Activated CD4-positive, alpha-beta T cell treated with anti-CD3 and anti-CD28 coated beads, Interleukin-2, amount 50 U/mL, for 4 hours (primary cell): ENCODE measurements around the gene ATP7B.
"Not testable (repeated sequence)": the region's sequence is repeated elsewhere in the genome, so short reads cannot be mapped to it uniquely, and the experiment has no call there.

Experiments
- DNase-seq, 2 experiments: peaks; one replicate each; pipeline ENCODE4 v3.0.0-alpha.2; 2020

Gene ATP7B

DNA sequence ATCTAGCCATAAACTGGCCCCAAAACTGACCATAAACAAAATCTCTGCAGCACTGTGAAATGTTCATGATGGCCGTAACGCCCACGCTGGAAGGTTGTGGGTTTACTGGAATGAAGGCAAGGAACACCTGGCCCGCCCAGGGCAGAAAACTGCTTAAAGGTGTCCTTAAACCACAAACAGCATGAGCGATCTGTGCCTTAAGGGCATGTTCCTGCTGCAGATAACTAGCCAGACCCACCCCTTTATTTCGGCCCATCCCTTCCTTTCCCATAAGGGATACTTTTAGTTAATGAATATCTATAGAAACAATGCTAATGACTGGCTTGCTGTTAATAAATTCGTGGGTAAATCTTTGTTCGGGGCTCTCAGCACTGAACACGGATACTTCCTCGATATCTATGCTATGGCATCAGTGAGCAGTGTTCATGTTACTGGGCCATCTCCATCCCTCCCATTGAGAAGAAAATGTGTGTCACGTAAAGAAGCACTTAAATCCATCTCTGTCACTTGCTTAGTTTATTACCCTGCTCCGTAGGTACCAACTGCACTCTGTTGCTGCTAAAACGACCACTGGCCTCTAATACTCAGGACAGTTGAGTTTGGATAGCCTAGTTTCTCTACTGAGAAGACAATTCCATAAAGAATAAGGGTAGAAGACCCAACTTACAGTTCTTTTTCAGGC lies 5.3 kb downstream of the ATP7B start:
- DNase-seq = no peak

GRCh38 chr13:52004511-52005170 lies 6.6 kb downstream of the ATP7B start:
- no peak for DNase-seq

- no peak for DNase-seq
These were observed 7.7 kb downstream of the ATP7B start for GRCh38 chr13:52003541-52003940.

- no peak for DNase-seq
These were observed 8.9 kb downstream of the ATP7B start for GRCh38 chr13:52002361-52002760.

DNA sequence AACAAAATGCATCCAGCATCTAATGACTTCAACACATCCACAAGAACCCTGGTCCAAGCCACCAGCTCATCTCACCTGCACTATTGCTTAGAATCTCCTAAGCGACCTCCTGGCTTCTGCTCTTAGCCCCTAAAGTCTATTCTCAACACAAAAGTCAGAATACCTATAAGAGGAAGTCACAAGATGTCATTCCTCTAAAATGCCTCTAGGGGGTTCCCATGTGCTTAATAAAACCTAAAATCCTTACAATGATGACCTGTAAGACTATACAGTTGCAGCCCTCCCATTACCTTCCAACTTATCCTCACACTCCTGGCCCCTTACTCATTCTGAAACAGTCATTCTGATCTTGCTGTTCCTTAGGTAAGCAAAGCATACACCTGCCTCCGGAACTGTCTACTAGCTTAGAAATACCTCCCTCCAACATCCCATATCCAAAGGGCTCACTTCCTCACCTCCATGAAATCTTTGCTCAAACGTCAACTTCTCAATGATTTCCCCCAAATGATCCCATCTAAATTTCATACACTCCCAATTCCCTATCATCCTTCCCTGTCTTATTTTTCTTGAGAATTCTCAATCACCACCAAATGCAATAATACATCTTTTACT lies 10.0 kb downstream of the ATP7B start:
- DNase-seq = no peak

DNA sequence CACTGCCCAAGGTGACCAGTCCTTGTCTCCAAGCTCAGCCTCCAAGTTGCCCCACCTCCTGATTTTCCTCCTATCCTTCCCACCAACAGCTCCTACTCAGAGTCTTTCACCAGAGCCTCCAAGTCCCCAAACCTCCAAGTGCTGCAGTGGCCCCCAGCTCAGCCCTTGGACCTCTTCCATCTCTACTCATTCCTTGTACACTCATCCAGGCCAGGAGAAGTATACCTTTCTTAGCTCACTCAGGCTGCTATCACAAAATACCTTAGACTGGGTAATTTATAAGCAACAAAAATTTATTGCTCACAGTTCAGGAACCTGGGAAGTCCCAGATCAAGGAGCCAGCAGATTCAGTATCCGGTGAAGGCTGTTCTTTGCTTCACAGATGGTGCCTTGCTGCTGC lies 11.3 kb downstream of the ATP7B start:
- DNase-seq = no peak

DNA sequence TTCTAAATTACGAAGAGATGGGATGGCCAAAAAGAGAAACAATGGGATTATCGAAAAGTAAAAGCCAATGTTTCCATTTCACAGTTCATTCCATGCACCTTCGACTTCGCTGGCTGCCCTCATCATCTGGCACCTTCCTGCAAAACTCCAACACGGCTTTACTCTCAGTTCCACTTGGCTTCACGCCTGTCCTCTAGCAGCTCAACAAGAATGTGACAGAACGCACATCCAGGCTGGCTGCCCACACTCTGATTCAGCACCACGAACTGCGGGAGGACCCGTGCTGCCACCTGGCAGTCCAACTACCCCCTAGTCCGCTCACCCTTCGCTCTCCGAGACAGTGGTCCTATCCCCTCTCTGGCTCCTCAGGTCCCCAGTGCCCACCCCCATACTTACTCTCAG lies 11.7 kb downstream of the ATP7B start:
- DNase-seq = no peak

DNA sequence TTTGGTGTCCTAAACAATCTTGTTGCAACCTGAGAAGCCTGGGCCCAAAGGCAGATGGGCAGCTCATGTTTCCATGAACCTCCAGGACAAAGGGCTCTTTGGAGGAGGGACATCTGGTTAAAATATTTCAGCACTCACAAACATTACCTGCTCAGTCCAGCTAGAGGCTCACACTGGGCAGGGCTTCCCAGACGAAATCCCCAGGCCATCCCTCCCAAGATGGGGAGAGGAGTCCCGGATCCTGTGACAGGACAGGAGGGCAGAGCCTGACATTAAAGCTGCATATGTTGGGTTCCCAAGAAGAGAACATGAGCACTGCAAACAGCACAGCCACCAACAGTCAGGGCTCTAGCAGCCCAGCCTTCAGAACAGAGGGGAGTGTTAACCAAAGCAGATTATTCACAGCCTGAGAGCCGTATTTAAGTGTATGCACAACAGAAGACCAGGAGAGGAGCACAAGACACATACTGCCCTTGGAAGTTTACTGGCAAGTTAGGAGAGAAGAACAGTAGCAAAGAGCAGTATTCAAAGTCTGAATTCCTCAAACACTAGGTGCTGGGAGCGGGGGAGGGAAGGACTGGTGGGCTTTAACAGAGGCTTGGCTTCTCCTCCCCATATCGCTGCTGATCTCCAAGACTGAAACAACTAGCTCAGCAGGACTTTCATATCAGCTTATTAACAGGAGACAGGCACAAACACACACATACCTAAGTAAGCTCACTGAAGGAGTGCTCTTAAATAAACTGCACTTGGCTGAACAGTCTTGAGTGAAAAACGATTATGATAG lies 12.3 kb downstream of the ATP7B start:
- DNase-seq = no peak

DNA sequence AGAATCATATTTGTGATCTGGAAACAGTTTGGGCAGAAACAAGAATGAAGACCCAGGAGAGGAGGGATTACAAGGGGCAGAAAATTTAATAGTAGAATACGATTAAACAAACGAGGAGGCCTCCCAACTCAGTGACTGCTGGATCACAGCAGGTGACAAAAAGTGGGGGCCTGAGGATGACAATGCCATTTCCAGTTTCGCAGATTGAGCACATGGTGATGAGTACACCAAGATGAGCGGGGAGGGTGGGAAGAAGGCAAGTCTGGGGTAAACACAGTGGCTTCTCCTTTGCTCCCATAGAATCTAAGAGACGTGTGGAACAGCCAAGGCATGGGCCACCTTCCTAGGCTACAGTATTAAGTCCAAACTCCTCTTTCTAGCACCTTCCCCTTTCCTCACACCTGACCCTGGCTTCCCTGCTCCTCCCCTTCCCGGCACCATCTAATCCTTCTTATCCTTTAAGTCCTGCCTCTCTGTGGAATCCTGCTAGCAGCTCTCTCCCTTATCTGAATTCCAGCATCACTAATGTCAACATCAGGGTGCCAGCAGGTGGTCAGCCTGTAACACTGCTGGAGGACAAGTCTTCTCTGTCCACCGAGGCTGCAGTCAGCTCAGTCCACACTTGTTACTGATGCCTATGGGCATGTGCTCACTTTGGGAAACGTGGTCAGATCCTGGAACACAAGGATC lies 13.5 kb downstream of the ATP7B start:
- no peak for DNase-seq

DNA sequence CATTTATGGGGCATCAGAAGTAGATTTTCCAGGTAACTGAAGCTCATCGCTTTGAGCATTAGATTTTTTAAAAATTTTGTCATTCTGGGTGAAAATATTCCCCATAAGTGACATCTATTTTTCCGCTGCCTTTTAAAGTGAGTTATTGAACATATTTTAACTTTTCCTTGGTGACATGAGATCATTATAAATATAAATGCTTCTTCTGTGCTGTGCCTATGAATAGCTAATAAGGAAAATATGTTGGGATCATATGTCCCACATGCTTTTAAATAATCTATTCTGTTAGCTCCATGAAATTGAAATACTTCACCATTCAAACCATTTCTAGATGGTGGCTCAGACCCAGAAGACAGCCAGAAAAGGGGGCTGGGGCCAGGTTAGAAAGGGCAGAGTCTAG lies 14.1 kb downstream of the ATP7B start:
- DNase-seq = no peak

DNA sequence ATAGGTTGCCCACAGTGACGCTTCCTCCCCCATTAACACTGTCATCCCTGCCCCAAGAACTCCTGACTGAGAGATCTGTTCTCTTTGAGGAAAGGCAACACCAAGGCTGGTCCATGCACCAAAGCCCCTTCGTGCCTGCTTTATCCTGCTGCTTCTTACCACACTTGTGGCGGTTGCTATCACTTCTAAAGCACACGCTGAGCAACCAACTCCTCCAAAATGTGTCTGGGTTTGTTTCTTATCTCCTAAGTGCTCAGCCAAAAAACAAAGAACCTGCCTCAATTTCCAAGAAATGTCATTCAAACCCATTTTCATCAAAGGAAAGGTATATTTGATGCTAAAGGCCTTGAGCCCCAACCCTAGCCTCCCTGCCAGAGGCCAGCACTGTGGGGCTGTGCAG lies 14.6 kb downstream of the ATP7B start:
- no peak for DNase-seq

DNA sequence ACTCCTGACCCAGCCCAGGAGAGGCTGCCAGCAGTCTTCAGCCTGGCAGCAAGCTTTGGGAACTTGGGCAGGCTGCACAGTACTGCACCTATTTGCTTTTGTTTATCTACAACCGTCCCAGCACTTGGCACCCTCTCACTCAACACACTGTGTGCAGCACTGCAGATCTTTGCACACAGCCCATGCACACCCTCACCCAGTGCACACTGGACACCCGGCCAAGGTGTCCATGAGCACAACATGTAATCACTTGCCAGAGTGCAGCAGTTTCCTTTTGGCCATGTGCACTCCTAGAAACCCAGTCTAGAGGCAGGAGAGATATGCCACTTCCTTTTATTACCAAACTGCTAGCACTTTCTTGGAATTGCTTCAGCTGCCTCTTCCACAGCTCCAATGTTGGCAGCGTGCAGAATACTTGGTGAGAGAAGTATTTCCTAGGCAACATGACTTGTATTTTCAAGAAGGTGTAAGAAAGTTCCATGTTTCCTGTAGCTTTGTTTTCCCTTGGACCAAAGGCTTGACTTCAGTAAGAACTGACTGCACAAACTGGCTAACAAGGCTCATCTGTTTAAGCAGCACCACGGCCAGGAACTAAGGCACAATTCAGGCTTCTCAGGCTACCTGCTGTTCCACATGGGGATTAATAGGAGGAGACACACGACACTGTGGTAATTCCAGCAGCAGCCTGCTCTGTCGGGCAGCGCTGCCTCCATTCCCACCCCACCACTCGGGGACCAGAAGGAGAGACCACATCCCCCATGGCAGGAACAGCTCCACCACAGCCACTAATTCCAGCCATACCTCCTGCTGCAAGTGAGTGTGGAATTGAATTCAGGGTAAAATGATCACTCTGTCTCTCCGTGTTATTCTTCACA lies 15.3 kb downstream of the ATP7B start:
- no peak for DNase-seq

- no peak for DNase-seq
These were observed 17.5 kb downstream of the ATP7B start for GRCh38 chr13:51993713-51994112.

DNA sequence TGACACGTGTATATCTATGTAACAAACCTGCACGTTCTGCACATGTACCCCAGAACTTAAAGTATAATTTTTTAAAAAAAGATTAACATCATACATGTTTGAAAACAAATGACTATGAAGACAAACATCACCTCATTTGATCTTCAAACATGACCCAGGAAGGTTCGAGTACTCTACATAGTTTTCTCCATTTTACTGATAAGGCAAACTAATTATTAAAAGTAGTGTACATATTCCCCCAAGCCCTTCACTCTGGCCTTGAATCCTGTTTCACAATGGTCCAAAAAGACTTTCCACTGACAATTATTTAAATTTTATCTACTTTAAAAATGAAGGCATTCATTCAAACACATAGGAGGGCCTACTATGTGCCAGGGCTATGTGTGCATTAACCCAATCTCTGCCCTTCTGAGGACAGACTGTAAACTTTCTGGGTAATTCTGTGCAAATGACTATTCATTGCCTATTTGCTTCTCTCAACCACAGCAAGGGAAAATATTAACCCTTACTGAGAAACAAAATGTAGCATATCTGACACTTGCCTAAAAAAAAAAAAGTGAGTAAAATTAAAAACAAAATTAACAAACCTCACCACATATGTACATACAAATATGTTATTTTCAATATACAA lies 22.1 kb downstream of the ATP7B start:
- no peak for DNase-seq

DNA sequence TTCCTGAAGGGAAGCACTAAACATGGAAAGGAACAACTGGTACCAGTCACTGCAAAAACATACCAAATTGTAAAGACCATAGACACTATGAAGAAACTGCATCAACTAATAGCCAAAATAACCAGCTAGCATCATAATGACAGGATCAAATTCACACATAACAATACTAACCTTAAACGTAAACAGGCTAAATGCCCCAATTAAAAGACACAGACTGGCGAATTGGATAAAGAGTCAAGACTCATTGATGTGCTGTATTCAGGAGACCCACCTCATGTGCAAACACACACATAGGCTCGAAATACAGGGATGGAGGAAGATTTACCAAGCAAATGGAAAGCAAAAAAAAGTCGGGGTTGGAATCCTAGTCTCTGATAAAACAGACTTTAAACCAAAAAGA lies 26.3 kb downstream of the ATP7B start:
- not testable (repeated sequence) for DNase-seq

GRCh38 chr13:51983292-51983691 lies 28.0 kb downstream of the ATP7B start:
- DNase-seq = not testable (repeated sequence)

GRCh38 chr13:51981355-51981754 lies 29.9 kb downstream of the ATP7B start:
- DNase-seq = no peak

- DNase-seq = no peak
These were observed 30.3 kb downstream of the ATP7B start for GRCh38 chr13:51980908-51981307.

- no peak for DNase-seq
These were observed 32.3 kb downstream of the ATP7B start for GRCh38 chr13:51978796-51979556.

DNA sequence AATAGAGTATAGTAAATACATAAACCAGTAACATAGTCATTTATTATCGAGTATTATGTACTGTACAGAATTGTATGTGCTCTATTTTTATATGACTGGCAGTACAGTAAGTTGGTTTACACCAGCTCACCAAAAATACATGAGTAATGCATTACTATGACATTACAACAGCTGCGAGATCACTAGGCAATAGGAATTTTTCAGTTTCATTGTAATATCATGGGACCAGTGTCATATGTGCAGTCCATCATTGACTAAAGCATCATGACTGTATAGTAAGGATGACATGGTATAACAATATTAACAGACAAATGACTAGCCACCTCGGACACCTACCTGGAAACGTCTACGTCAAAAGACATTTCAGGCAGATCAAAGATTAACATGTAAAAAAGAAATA lies 33.6 kb downstream of the ATP7B start:
- DNase-seq = no peak

- DNase-seq = no peak
These were observed 34.4 kb downstream of the ATP7B start for GRCh38 chr13:51976890-51977289.
